Stimulated activated CD8-positive, alpha-beta memory T cell treated with anti-CD3 and anti-CD28 coated beads, Interleukin-4, amount 100 ng/mL, for 1 hour (primary cell): ENCODE measurements around the gene BRD3OS.
"Not testable (repeated sequence)": the region's sequence is repeated elsewhere in the genome, so short reads cannot be mapped to it uniquely, and the experiment has no call there.

Experiments
- DNase-seq, 2 donors: peaks; one replicate each; pipeline ENCODE4 v3.0.0-alpha.2; 2020; ENCODE audit warnings: low read depth in 2 of 2, low spot score in 1 of 2

Gene BRD3OS

GRCh38 chr9:134061688-134062371 is 36.5 kb downstream of the BRD3OS start:
- DNase-seq = no peak

DNA sequence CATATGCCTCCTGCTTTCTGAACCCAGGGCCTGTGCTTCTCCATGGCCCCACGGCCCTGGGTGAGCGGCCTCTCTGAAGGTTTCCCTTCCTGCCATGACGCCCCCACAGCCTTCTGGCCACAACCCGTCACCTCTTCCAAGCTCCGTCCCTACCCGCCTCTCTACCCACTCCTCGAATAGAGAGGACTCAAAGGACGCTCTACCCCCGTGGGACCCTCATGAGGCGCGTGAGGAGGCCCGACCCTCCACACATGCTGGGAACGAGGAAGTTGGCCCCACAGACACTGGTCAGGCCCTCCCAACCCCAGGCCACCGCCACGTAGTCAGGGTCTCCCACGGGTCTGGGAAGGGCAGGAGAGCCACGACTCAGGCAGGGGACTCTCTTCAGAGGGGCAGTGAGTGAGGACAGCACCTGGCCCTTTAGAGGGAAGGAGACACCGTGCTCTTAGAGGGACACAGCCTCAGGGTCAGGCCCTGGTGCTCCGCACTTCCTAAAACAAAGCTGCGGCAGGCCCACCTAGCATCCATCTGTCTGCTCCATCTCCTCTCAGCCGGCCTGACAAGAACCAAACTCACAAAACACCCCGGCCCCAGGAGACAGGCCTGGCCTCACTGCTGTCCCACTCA is 37.3 kb downstream of the BRD3OS start:
- DNase-seq = no peak

DNA sequence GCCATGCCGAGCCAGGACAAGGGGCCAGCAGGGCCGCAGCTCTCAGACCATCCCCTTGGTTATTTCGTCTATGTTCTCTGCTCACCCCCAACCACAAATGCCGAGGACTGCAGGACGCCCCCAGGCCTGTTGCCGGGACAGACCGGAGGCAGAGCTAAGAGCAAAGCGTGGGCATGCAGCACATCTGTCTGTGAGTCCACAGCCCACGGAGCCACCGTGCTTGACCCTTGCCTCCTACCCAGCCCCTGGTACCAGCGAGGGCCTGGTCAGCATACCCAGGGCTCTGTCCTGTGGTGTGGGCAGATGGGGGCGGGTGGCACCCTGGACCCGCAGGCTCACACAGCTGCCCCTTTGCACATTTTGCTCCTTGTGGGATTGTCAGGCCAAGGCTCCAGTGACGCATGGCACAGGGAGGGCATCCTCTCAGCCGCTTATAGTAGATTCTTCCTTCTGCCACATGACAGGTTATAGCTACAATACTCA is 37.8 kb downstream of the BRD3OS start:
- no peak for DNase-seq

DNA sequence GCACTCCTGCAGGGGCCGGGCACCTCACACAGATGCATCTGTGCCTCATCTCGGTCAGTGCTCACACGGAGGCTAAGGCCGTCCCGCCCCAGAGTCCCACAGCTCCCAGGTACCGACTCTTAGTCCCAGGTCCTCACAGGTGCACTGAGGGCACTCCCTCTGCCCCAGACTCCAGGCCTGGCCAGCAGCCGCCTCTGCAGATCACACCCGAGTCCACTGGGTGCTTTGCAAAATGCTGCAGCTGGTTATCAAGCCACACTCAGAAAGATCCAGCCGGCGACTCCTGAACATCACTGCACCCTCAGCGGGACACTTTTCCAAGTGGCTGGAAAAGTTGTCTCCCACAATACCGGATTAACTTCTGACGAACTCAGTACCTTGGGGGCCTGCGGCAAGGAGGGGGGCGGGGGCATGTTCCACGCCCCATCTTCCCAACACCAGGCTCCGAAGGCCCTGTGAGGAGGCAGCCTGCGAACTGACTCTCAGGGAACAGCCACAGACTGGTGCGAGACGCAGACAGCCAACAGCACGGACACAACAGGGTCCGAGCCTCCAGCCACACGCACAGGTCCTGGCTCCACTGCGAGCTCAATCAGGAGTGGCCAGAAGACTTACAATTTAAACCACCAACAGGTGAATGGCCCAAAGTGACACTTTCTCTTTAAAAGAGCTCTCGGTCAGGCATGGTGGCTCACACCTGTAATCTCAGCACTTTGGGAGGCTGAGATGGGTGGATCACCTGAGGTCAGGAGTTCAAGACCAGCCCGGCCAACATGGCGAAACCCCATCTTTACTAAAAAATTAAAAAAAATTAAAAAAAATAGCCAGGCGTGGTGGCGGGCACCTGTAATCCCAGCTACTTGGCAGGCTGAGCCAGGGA is 38.5 kb downstream of the BRD3OS start:
- no peak for DNase-seq

DNA sequence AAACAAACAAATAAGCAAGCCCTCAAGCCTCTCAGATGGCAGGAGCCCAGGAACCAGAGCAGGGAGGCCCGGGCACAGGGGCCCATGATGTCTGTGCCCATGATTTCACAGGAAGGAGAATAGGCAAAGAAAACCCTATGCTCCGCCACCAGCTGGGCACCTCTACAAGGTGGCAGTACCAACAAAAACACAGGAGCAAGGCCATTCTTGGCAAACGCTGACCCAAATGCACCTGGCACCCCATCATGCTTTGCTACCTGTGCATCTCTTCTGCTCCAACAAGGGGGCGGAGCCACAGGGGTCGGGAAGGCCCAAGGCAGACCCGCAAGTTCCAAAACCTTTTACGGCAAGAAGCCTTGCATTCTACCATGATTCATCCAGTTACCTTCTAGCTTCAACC is 39.4 kb downstream of the BRD3OS start:
- DNase-seq = no peak

DNA sequence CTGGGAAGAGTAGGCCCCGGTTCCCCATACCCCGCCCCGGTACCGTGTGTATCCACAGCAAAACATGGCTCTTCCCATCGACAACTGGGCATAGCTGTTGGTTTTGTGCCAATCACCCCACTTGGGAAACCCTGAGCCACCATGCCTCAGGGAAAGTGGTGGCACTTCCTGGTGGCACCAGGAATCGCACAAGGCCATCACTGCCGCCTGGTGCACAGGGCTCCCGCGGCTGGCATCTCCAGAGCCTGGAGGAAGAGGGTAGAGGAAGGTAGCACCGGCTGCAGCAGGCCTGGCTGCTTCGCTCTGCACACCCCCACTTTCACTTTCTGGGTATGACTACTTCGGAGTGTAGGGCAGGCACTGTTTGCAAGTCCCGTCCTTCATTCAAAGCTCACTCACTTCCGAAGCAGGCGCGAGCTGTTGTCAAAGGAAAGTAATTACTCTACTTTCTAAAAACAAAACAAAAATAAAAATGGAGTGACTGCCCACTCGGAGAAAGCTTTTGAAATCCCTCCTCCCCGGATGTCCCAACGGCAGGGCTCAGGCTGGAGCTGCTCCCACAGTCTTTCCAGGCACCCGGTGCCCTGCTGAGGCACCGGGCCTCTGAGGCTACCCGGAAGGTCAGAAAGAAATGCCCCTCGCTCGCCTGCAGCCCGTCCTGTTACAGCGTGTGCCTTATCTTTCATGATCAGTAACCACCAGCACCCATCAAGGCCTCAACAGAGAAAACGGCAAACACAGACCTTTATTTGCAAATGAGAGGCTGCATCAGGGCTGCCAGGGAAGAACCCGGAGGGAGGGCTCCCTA is 40.5 kb downstream of the BRD3OS start:
- DNase-seq = peak in 1 of 2 donors; percentile 19

GRCh38 chr9:134066526-134066912 is 41.2 kb downstream of the BRD3OS start:
- DNase-seq = no peak

DNA sequence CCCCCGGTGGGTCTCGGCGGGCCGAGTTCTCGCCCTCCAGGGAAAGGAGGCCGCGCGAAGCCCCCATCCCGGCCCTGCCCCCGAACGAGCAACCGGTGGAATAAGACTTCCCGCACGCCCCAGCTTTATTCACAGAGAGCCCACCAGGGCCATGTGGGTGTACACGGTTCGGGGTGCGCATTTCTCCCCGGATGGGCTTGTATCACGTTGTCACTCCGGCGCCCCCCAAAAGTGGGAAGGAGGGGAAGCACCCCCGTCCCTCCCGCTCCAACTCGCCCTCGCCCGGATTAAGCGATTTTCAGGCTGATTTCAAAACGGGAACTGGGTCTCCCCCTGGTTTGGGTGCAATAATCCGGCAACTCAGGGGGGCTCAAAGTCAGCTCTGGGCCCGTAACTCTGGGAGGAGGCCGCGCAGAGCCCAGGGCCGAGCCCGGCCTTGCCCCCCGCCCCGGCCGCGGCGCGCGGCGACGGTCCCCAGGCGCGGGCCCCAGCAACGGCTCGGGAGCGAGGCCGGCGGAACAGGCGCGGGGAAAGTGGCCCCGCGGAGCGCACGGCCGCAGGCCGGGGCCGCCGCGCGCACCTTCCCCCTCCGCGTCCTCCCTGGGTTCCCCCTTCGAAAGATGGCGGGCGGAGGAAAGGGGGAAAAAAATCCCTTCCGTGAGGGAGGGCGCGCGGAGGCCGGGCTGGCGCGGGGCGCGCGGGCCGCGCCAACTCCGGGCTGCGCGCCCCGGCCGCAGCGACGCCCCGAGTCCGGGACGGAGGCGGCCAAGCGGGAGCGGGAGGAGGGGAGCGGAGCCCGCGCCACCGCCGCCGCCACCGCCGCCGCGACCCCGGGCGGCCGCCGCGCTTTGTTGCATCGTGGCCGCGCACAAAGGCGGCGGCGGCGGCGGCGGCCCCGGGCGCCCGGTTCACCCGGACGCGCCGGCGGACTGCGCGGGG is 41.9 kb downstream of the BRD3OS start:
- DNase-seq = no peak

GRCh38 chr9:134067904-134068743 is 42.8 kb downstream of the BRD3OS start, which contains the start of gene BRD3:
Gene BRD3 (minus strand): TSS chr9:134068026. CDS start chr9:134053477, 14,549 bp downstream.
- DNase-seq = peak; percentile 52 to 59

- no peak for DNase-seq
Observed at GRCh38 chr9:134068744-134069479, 43.6 kb downstream of the BRD3OS start.

GRCh38 chr9:134069480-134070399 is 44.5 kb downstream of the BRD3OS start:
- DNase-seq = no peak

- DNase-seq = no peak
Observed at GRCh38 chr9:134071149-134071548, 45.9 kb downstream of the BRD3OS start.

DNA sequence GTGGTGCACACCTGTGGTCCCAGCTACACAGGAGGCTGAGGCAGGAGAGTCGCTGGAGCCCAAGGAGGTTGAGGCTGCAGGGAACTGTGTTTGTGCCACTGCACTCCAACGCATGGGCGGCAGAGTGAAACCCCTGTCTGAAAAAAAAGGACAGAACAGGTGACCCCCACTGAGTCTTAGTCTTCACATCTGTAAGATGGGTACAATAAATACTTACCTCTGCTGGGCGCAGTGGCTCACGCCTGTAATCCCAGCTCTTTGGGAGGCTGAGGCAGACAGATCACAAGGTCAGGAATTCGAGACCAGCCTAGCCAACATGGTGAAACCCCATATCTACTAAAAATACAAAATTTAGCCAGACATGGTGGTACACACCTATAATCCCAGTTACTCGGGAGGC is 47.4 kb downstream of the BRD3OS start:
- not testable (repeated sequence) for DNase-seq

DNA sequence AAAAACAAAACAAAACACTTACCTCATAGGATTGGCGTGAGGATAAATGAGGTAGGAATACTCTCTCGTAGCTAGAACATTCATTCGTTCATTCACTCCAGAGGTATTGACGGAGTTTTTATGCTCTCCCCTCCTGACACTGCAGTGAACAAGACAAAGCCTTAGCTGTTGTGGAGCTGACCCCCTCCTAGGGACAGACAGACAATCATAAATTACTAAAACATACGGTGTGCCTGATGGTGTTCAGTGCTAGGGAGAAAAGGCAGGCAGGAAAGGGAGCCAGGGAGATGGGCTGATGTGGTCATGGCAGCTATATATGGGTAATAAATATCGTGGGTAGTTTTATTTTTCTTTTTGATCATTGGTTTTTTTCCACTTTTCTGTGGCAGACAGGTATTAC is 48.2 kb downstream of the BRD3OS start:
- no peak for DNase-seq

DNA sequence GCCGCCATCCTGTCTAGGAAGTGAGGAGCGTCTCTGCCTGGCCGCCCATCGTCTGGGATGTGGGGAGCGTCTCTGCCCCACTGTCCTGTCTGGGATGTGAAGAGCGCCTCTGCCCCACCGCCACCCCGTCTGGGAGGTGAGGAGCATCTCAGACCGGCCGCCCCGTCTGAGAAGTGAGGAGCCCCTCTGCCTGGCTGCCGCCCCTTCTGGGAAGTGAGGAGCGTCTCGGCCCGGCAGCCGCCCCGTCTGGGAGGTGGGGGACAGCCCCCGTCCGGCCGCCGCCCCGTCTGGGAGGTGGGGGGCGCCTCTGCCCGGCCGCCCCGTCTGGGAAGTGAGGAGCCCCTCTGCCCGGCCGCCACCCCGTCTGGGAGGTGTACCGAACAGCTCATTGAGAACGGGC is 50.4 kb downstream of the BRD3OS start:
- DNase-seq = not testable (repeated sequence)

DNA sequence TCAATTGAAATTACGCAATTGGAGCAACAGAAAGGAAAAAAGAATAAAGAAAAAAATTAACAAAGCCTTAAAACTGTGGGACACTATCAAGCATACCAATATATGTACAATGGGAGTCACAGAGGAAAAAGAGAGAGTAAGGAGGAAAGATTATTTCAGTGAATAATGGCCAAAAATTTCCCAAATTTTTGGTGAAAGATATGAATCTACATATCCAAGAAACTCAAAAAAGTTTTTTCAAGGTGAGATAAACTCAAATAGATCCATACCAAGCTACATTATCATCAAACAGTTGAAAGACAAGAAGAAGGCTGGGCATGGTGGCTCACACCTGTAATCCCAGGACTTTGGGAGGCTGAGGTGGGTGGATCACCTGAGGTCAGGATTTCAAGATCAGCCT is 51.4 kb downstream of the BRD3OS start:
- DNase-seq = no peak
